Loucy (cell line): Measurements from ENCODE around the gene HS3ST4.

Experiments used
- H2AFZ ChIP-seq: fragments of 200-600 bp; sonication (generic); 2 replicates; pipeline ENCODE4 v1.6.0; 2016; ENCODE audit warnings: antibody characterized with exemption, mild to moderate bottlenecking, low read length, moderate library complexity
- H3F3A ChIP-seq: fragments of 200-600 bp; 2 replicates; pipeline ENCODE4 v1.6.0; 2016; ENCODE audit warnings: antibody characterized with exemption, low read depth, mild to moderate bottlenecking
- H3K27me3 ChIP-seq: fragments of 200-600 bp; sonication (generic); 2 replicates; pipeline ENCODE4 v1.6.1; 2014; ENCODE audit warnings: low read length, mild to moderate bottlenecking; ENCODE audit not compliant: insufficient read depth, poor library complexity, severe bottlenecking
- H3K36me3 ChIP-seq: fragments of 200-600 bp; sonication (generic); 2 replicates; pipeline ENCODE4 v1.6.1; 2016; ENCODE audit warnings: low read length; ENCODE audit not compliant: insufficient read depth
- H3K4me1 ChIP-seq: fragments of 200-600 bp; sonication (generic); 2 replicates; pipeline ENCODE4 v1.5.1; 2014; ENCODE audit warnings: low read length, mild to moderate bottlenecking; ENCODE audit not compliant: insufficient read depth, poor library complexity, severe bottlenecking
- H3K4me2 ChIP-seq: fragments of 200-600 bp; sonication (generic); 2 replicates; pipeline ENCODE4 v1.6.0; 2014; ENCODE audit warnings: antibody characterized with exemption, low read length, low read depth, mild to moderate bottlenecking; ENCODE audit not compliant: poor library complexity, severe bottlenecking
- H3K4me3 ChIP-seq: fragments of 200-600 bp; sonication (generic); 2 replicates; pipeline ENCODE4 v1.5.1; 2014; ENCODE audit warnings: low read length, mild to moderate bottlenecking, mixed read lengths; ENCODE audit not compliant: poor library complexity, severe bottlenecking
- H3K79me2 ChIP-seq: fragments of 200-600 bp; sonication (generic); 2 replicates; pipeline ENCODE4 v1.6.1; 2014; ENCODE audit warnings: low read length; ENCODE audit not compliant: insufficient read depth
- H3K9ac ChIP-seq: fragments of 200-600 bp; sonication (generic); 2 replicates; pipeline ENCODE4 v1.6.0; 2014; ENCODE audit warnings: mild to moderate bottlenecking, low read depth, low read length, moderate library complexity; ENCODE audit not compliant: poor library complexity, severe bottlenecking
- H3K9me2 ChIP-seq: fragments of 200-600 bp; sonication (generic); replicated peaks from 2 replicates; pipeline ENCODE4 v1.6.1; 2016; ENCODE audit warnings: low read depth, low read length, mixed read lengths
- H3K9me3 ChIP-seq: fragments of 200-600 bp; sonication (generic); 2 replicates; pipeline ENCODE4 v1.6.1; 2014; ENCODE audit warnings: mild to moderate bottlenecking, antibody characterized with exemption, low read length, low read depth; ENCODE audit not compliant: insufficient read depth
- H4K20me1 ChIP-seq: fragments of 200-600 bp; sonication (generic); 2 replicates; pipeline ENCODE4 v1.6.0; 2014; ENCODE audit warnings: antibody characterized with exemption, low read length, mild to moderate bottlenecking; ENCODE audit not compliant: insufficient read depth, poor library complexity, severe bottlenecking
- CTCF ChIP-seq: fragments of 200-600 bp; sonication (generic); conservative IDR thresholded peaks from 2 replicates; pipeline ENCODE4 v1.5.1; 2014; ENCODE audit warnings: mild to moderate bottlenecking, antibody characterized with exemption, low read length
- EZH2phosphoT487 ChIP-seq: fragments of 200-600 bp; IDR thresholded peaks from 2 replicates; pipeline ENCODE4 v1.6.1; 2018; ENCODE audit warnings: antibody characterized with exemption, mild to moderate bottlenecking, moderate library complexity, borderline replicate concordance

The HS3ST4 gene

GRCh38 chr16:26134588-26134987, 442.8 kb downstream of the HS3ST4 start:
- Histone ChIP-seq H2AFZ (no peak overlapping the region), H3K79me2 (no peaks in the 10 kb centered on the region), H3K27me3 (no peaks in the 10 kb centered on the region), H3F3A (no peaks in the 10 kb centered on the region), H3K9me3 (no peaks in the 10 kb centered on the region; the same call in 1 of the 2 replicates), H3K4me3 (no peak overlapping the region), H3K36me3 (no peaks in the 10 kb centered on the region), H3K9me2 (no peaks in the 10 kb centered on the region), H4K20me1 (no peaks in the 10 kb centered on the region), H3K9ac (no peak overlapping the region), H3K4me2 (no peak overlapping the region), H3K4me1 (no peaks in the 10 kb centered on the region)
- no peak for TF ChIP-seq EZH2phosphoT487
- no peak for TF ChIP-seq CTCF

- Histone ChIP-seq H3F3A (no peaks in the 10 kb centered on the region), H3K79me2 (no peaks in the 10 kb centered on the region), H3K27me3 (no peaks in the 10 kb centered on the region), H3K4me1 (no peaks in the 10 kb centered on the region), H2AFZ (no peak overlapping the region), H3K4me3 (no peak overlapping the region), H3K9ac (no peak overlapping the region), H3K4me2 (no peak overlapping the region), H4K20me1 (no peaks in the 10 kb centered on the region), H3K36me3 (no peaks in the 10 kb centered on the region), H3K9me2 (no peaks in the 10 kb centered on the region), H3K9me3 (no peaks in the 10 kb centered on the region; the same call in 1 of the 2 replicates)
- no peak for TF ChIP-seq CTCF
- no peak for TF ChIP-seq EZH2phosphoT487
Measured at GRCh38 chr16:26137956-26138355, 446.2 kb downstream of the HS3ST4 start.

GRCh38 chr16:26139091-26139490, 447.3 kb downstream of the HS3ST4 start:
- no peaks in the 10 kb centered on the region for H3K79me2 ChIP-seq
- no peak overlapping the region for H2AFZ ChIP-seq
- TF ChIP-seq EZH2phosphoT487 (no peak), CTCF (no peak)
- no peak overlapping the region for H3K4me3 ChIP-seq
- no peaks in the 10 kb centered on the region for H4K20me1 ChIP-seq
- no peaks in the 10 kb centered on the region for H3K36me3 ChIP-seq
- no peaks in the 10 kb centered on the region for H3F3A ChIP-seq
- no peak overlapping the region for H3K4me2 ChIP-seq
- no peak overlapping the region for H3K9ac ChIP-seq
- no peaks in the 10 kb centered on the region for H3K27me3 ChIP-seq
- no peaks in the 10 kb centered on the region; the same call in 1 of the 2 replicates for H3K9me3 ChIP-seq
- H3K9me2 ChIP-seq: no peaks in the 10 kb centered on the region
- no peaks in the 10 kb centered on the region for H3K4me1 ChIP-seq
